HCT116 (cell line): ENCODE measurements around the gene LASP1. TPM values are rescaled to one million over a fixed set of nuclear protein-coding genes. Genes with fewer than 3 reads are reported as not detected.

Source experiments
- ATAC-seq: fragments of 200-7000 bp; cut with Tn5 transposase; 2 replicates; pipeline ENCODE4 v1.9.1; 2020; ENCODE audit warnings: mild to moderate bottlenecking, moderate library complexity
- BruUV-seq: library from RNA; stranded (reverse); fragments of 400-500 nt; replicated peaks from 2 replicates; lab custom pipeline; 2021; lab: Mats Ljungman, UMichigan
- CTCF ChIA-PET: fragments of 300-600 bp; sonication (Branson Sonifier 250); formaldehyde crosslinking; loops from one replicate; lab custom pipeline; 2021; ENCODE audit warnings: antibody characterized with exemption; lab: Charles Lee
- POLR2A ChIA-PET: fragments of 300-600, 350-600 bp; sonication (Branson Sonifier 250); formaldehyde crosslinking; loops from one replicate; lab custom pipeline; 2021; ENCODE audit warnings: antibody characterized with exemption; lab: Charles Lee
- RAD21 ChIA-PET, 2 experiments: fragments of 300-600 bp; sonication (Branson Sonifier 250); formaldehyde crosslinking; loops; one replicate each; lab custom pipeline; 2023; ENCODE audit warnings: low total read pairs in 2 of 2; ENCODE audit not compliant: uncharacterized antibody in 2 of 2, unreplicated experiment in 2 of 2, low non-redundant PET in 1 of 2; lab: Charles Lee
- DNase-seq: peaks from one replicate; pipeline ENCODE4 v3.0.0-alpha.2; 2010; ENCODE audit warnings: low read depth, low spot score
- H2AFZ ChIP-seq: fragments of 200-600 bp; shearing (Covaris generic), sonication (generic); 2 replicates; pipeline ENCODE4 v1.6.1; 2017; ENCODE audit warnings: low read depth, mixed run types, mixed read lengths, antibody characterized with exemption, low read length; ENCODE audit not compliant: poor library complexity, severe bottlenecking
- H3K27ac ChIP-seq: 2 replicates; pipeline ENCODE4 v1.5.1; 2012; ENCODE audit warnings: low read depth, low read length
- H3K27me3 ChIP-seq: fragments of 200-600 bp; sonication (generic); 2 replicates; pipeline ENCODE4 v1.6.1; 2016; ENCODE audit warnings: mixed run types, low read length, mixed read lengths; ENCODE audit not compliant: insufficient read depth
- H3K36me3 ChIP-seq, 2 experiments: fragments of 200-500 bp in 1 of 2; fragments of 200-600 bp in 1 of 2; sonication (Bioruptor generic) in 1 of 2; sonication (generic) in 1 of 2; 2 replicates each; pipeline versions ENCODE4 v1.5.1 to v1.6.1; 2014 to 2016; ENCODE audit warnings: low read length in 2 of 2, inconsistent platforms in 1 of 2, mixed read lengths in 1 of 2, mixed run types in 1 of 2; ENCODE audit not compliant: insufficient read depth in 2 of 2, control insufficient read depth in 1 of 2
- H3K4me1 ChIP-seq, 2 experiments: fragments of 200-600 bp in 1 of 2; sonication (generic) in 1 of 2; 2 replicates each; pipeline versions ENCODE4 v1.5.1 to v1.6.1; 2012 to 2017; ENCODE audit warnings: low read length in 2 of 2, inconsistent platforms in 1 of 2, mild to moderate bottlenecking in 1 of 2, mixed read lengths in 1 of 2, mixed run types in 1 of 2, moderate library complexity in 1 of 2; ENCODE audit not compliant: insufficient read depth in 2 of 2, control insufficient read depth in 1 of 2
- H3K4me2 ChIP-seq: fragments of 200-600 bp; sonication (generic); 2 replicates; pipeline ENCODE4 v1.6.1; 2017; ENCODE audit warnings: mixed run types, low read length, mixed read lengths
- H3K4me3 ChIP-seq, 2 experiments: fragments of 200-600 bp in 1 of 2; sonication (generic) in 1 of 2; replicated peaks in 1 of 2; 2 replicates each; pipeline ENCODE4 v1.5.1; 2011 to 2016; ENCODE audit warnings: low read length in 2 of 2, control low read depth in 1 of 2, low read depth in 1 of 2, mild to moderate bottlenecking in 1 of 2, mixed read lengths in 1 of 2, mixed run types in 1 of 2
- H3K79me2 ChIP-seq: fragments of 200-600 bp; sonication (generic); 2 replicates; pipeline ENCODE4 v1.6.1; 2017; ENCODE audit warnings: mild to moderate bottlenecking, mixed run types, low read length, moderate library complexity, mixed read lengths; ENCODE audit not compliant: insufficient read depth
- H3K9ac ChIP-seq: fragments of 200-600 bp; sonication (generic); 2 replicates; pipeline ENCODE4 v1.6.1; 2016; ENCODE audit warnings: low read length, mixed read lengths
- H3K9me2 ChIP-seq: fragments of 200-600 bp; sonication (generic), shearing (Covaris generic); 2 replicates; pipeline ENCODE4 v1.6.1; 2017; ENCODE audit warnings: mixed run types, mild to moderate bottlenecking, moderate library complexity; ENCODE audit not compliant: insufficient read depth
- H3K9me3 ChIP-seq, 2 experiments: fragments of 200-500 bp in 1 of 2; fragments of 200-600 bp in 1 of 2; sonication (Bioruptor generic) in 1 of 2; sonication (generic) in 1 of 2; 2 replicates each; pipeline ENCODE4 v1.6.1; 2014 to 2017; ENCODE audit warnings: low read length in 2 of 2, mixed read lengths in 2 of 2, inconsistent platforms in 1 of 2, low read depth in 1 of 2, mild to moderate bottlenecking in 1 of 2, mixed run types in 1 of 2, moderate library complexity in 1 of 2; ENCODE audit not compliant: control insufficient read depth in 1 of 2, insufficient read depth in 1 of 2
- H4K20me1 ChIP-seq: fragments of 200-600 bp; sonication (generic), shearing (Covaris generic); 2 replicates; pipeline ENCODE4 v1.6.1; 2017; ENCODE audit warnings: mixed run types, mild to moderate bottlenecking, moderate library complexity; ENCODE audit not compliant: insufficient read depth
- CBX3 ChIP-seq: IDR thresholded peaks from 2 replicates; pipeline ENCODE4 v1.6.1; 2012; ENCODE audit warnings: low read depth
- CEBPB ChIP-seq: IDR thresholded peaks from 2 replicates; pipeline ENCODE4 v1.6.1; 2012; ENCODE audit warnings: low read depth
- ELF1 ChIP-seq: IDR thresholded peaks from 2 replicates; pipeline ENCODE4 v1.6.1; 2012; ENCODE audit warnings: low read depth, borderline replicate concordance
- FOSL1 ChIP-seq: IDR thresholded peaks from 2 replicates; pipeline ENCODE4 v1.6.1; 2012; ENCODE audit warnings: low read depth
- MAX ChIP-seq: IDR thresholded peaks from 2 replicates; pipeline ENCODE4 v1.6.1; 2012
- POLR2AphosphoS5 ChIP-seq: IDR thresholded peaks from 2 replicates; pipeline ENCODE4 v1.6.1; 2011; ENCODE audit warnings: mild to moderate bottlenecking, low read depth, low read length, moderate library complexity
- RAD21 ChIP-seq: IDR thresholded peaks from 2 replicates; pipeline ENCODE4 v1.6.1; 2012; ENCODE audit warnings: low read depth, mild to moderate bottlenecking
- TCF7L2 ChIP-seq: IDR thresholded peaks from 2 replicates; pipeline ENCODE4 v1.7.0; 2011; ENCODE audit warnings: borderline replicate concordance, inconsistent platforms; ENCODE audit not compliant: insufficient read depth, insufficient read length; ENCODE audit errors: extremely low read depth
- YY1 ChIP-seq: IDR thresholded peaks from 2 replicates; pipeline ENCODE4 v1.6.1; 2011; ENCODE audit warnings: low read length, low read depth, moderate library complexity, mild to moderate bottlenecking; ENCODE audit not compliant: insufficient replicate concordance; ENCODE audit errors: extremely low read depth
- ZBTB33 ChIP-seq: IDR thresholded peaks from 2 replicates; pipeline ENCODE4 v1.6.1; 2011; ENCODE audit warnings: mild to moderate bottlenecking, low read length, moderate library complexity; ENCODE audit not compliant: insufficient replicate concordance; ENCODE audit errors: extremely low read depth
- ZNF274 ChIP-seq: fragments of 200-500 bp; sonication (Bioruptor generic); IDR thresholded peaks from 2 replicates; pipeline ENCODE4 v1.6.1; 2014; ENCODE audit warnings: mild to moderate bottlenecking, low read depth, low read length, inconsistent platforms
- intact Hi-C: fragments of 100-400 bp; cut with micrococcal nuclease; formaldehyde crosslinking; loops from 2 replicates; pipeline ENCODE4 v1.10.0; 2022
- total RNA-seq: library from RNA; stranded (reverse); gene quantifications from one replicate; pipeline ENCODE4 v1.2.1, GENCODE V29; 2021; ENCODE audit not compliant: unreplicated experiment
- TF ChIP-seq, protein P1 (sequence below), 3 experiments: fragments of 200-600 bp in 1 of 3; sonication (generic) in 1 of 3; IDR thresholded peaks in 2 of 3; conservative IDR thresholded peaks in 1 of 3; 2 replicates each; pipeline ENCODE4 v1.5.1; 2012 to 2017; ENCODE audit warnings: low read depth in 2 of 3, low read length in 2 of 3, antibody characterized with exemption in 1 of 3, borderline replicate concordance in 1 of 3, control low read depth in 1 of 3, mild to moderate bottlenecking in 1 of 3, mixed read lengths in 1 of 3, mixed run types in 1 of 3, moderate library complexity in 1 of 3; ENCODE audit not compliant: insufficient read depth in 1 of 3

LASP1 gene
- total RNA-seq, 1 experiment from 2014 or later = 149 TPM

- H3K4me2 ChIP-seq = no peak overlapping the region
- H3K9me3 ChIP-seq = no peaks in the 10 kb centered on the region
- CTCF ChIA-PET = no interaction called here
- RAD21 ChIA-PET = no interaction called here
- ATAC-seq (no peak), DNase-seq (no peak)
- H3K9me2 ChIP-seq = no peaks in the 10 kb centered on the region
- H3K4me3 ChIP-seq = no peak overlapping the region
- TF ChIP-seq ELF1 = no peak
- TF ChIP-seq ZNF274 = no peak
- no peak for TF ChIP-seq ZBTB33
- TF ChIP-seq CBX3 = no peak
- no peak for TF ChIP-seq FOSL1
- TF ChIP-seq MAX = no peak
- TF ChIP-seq YY1 = no peak
- TF ChIP-seq, protein P1, sequence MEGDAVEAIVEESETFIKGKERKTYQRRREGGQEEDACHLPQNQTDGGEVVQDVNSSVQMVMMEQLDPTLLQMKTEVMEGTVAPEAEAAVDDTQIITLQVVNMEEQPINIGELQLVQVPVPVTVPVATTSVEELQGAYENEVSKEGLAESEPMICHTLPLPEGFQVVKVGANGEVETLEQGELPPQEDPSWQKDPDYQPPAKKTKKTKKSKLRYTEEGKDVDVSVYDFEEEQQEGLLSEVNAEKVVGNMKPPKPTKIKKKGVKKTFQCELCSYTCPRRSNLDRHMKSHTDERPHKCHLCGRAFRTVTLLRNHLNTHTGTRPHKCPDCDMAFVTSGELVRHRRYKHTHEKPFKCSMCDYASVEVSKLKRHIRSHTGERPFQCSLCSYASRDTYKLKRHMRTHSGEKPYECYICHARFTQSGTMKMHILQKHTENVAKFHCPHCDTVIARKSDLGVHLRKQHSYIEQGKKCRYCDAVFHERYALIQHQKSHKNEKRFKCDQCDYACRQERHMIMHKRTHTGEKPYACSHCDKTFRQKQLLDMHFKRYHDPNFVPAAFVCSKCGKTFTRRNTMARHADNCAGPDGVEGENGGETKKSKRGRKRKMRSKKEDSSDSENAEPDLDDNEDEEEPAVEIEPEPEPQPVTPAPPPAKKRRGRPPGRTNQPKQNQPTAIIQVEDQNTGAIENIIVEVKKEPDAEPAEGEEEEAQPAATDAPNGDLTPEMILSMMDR (IDR thresholded peaks at IDR 0.05 in 2 of 3, conservative IDR thresholded peaks at IDR 0.05 in 1 of 3; ENCODE audit: borderline replicate concordance in 1 of 3, insufficient read depth in 1 of 3, low read depth in 2 of 3, low read length in 2 of 3) = no peak
- no peak for TF ChIP-seq CEBPB
- TF ChIP-seq TCF7L2 = no peak
- no peak for TF ChIP-seq RAD21
- TF ChIP-seq POLR2AphosphoS5 = no peak
- peaks cover 53% of the 10 kb centered on the region for H3K79me2 ChIP-seq
- no peaks in the 10 kb centered on the region for H3K4me1 ChIP-seq
- H3K36me3 ChIP-seq = peaks cover 12 to 18% of the 10 kb centered on the region in 2 experiments; a peak in 3 of 4 replicates
- POLR2A ChIA-PET = no interaction called here
- H3K27ac ChIP-seq = no peak overlapping the region
- H2AFZ ChIP-seq = no peak overlapping the region
- H4K20me1 ChIP-seq = no peaks in the 10 kb centered on the region
- intact Hi-C loops = no loop called here
- H3K9ac ChIP-seq = no peak overlapping the region
- H3K27me3 ChIP-seq = no peaks in the 10 kb centered on the region
- BruUV-seq = no TSS peak
Measured at GRCh38 chr17:38904892-38905291, 35.0 kb downstream of the LASP1 start.
